Measurements from ENCODE around the gene COL5A3. TPM values are rescaled to one million over a fixed set of nuclear protein-coding genes. Genes with fewer than 3 reads are reported as not detected.

The COL5A3 gene
- polyA plus RNA-seq, 4 donors: 0.73 to 3.1 (median 0.85) TPM

DNA sequence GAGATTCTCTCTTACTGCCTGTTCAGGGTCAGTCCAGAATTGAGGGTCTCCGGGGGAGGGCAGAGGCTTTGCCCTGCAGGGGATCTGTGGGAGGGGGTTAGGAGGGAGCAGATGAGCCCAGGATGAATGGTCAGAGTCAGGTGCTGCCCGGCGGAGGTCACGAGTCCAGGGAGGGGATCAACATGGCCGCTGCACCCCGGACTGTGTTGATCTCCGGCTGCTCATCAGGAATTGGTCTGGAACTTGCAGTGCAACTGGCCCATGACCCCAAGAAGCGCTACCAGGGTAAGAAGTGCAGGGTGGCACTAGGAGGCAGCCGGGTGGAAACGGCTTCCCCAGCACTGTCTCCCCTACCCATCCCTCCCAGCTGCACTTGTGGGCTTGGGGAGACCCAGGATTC is 3.0 kb upstream of the COL5A3 start, which contains the start of gene RDH8:
TSS of gene RDH8 (plus strand) at position 168 of the 400 bp plus-strand sequence. CDS start at position 183, 15 bp downstream.
- DNase-seq (ENCODE audit: low read depth in 4 of 4, low spot score in 3 of 4): no peak

DNA sequence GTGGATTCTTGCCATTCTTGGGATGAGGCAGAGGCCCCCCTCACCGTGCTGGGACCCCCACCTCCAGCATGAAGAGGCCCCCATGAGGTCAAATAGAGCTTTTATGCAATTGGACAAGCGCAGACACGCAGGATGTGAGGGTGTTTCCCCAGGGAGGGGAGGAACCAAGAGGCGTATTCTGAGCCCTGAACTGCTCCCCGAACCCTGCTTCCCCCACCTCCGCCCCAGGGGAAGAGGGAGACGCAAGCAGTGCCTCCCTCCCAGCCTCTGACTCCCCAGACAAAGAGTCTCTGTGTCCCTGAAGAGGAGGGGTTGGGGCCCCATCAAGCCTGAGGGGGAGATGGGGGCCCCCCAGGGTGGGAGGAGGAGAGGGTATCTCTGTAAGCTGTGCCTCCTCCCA is 1.7 kb upstream of the COL5A3 start:
- DNase-seq (ENCODE audit: low read depth in 4 of 4, low spot score in 3 of 4): no peak

DNA sequence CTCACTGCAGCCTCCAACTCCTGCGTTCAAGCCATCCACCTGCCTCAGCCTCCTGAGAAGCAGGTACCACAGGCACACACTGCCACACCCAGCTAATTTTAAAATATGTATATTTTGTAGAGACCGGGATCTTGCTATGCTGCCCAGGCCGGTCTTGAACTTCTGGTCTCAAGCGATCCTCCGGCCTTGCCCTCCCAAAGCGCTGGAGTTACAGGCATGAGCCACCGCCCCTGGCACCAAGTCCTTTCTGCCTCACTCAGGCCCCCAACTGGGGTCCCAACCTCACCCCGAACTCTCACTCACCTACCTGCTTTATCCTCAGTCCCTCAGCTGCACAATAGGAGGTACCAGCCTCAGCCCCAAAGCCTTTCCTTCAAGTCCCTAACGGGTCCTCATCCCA is 635 bp upstream of the COL5A3 start:
- no peak for DNase-seq (ENCODE audit: low read depth in 4 of 4, low spot score in 3 of 4)

GRCh38 chr19:10009714-10010224 is 535 bp downstream of the COL5A3 start:
- no peak for DNase-seq (ENCODE audit: low read depth in 4 of 4, low spot score in 3 of 4)

DNA sequence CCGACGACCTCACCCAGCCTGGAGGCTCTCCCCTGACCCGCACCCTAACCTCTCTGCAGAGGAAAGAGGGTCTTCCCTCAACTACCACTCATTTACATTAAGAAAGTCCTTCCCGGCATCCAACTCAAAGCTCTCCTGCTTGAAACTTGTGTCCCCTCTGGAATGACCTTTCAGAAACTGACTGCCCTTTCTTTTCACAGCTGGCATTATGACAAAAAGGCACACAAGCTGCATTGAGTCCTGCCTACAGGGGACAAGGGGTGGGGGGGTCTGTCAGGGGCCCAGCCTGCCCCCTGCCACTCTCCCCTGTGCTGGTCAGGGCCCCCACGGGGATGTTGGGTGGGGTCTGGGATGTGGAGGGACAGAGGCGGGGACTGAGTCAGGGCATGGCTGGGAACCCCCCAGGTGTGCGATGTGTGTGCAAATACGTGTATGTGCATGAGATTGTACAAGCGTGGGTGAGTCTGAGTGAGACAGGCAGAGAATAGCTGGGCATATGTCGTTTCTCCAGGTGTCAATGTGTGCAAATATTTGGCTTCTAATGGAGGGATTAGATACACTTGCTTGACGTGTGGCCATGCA is 2.0 kb downstream of the COL5A3 start:
- DNase-seq (ENCODE audit: low read depth in 4 of 4, low spot score in 3 of 4): no peak

DNA sequence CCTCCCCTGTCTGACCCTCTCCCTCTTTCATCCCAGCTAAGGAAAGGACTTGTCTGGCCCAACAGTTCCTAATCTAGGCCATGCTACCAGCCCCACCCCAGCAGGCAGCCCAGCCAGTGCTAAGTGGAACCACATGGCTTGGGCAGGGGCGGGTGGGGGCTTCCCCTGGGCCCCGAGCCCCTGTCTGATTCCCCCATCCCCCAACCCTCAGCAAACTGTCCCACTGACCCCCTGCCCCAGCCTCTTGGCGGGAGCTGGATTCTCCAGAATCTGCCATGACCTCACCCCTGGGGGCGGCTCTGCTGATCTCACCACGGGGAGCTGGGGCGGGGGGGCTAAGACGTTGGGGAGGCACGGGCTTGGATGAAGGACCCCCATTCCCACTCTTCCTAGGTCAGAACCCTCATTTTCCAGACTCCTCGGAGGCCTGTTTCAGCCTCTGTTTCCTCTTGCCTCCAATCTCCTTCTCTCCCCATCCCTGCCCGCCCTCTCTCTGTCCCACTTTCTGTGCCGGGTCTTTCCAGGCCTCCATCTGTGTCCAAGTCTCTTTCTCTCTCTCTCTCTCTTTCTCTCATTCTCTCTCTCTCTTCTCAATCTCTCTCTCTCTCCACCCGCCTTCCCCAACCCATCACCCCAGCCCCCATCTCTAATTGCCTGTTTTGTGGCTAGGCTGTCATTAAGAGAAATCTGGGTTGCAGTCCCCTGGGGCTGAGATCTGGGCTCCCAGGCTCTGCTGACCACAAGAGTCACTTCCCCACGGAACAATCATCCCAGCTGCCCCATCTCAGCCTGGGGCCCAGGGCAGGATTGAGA is 2.7 kb downstream of the COL5A3 start:
- no peak for DNase-seq (ENCODE audit: low read depth in 4 of 4, low spot score in 3 of 4)

DNA sequence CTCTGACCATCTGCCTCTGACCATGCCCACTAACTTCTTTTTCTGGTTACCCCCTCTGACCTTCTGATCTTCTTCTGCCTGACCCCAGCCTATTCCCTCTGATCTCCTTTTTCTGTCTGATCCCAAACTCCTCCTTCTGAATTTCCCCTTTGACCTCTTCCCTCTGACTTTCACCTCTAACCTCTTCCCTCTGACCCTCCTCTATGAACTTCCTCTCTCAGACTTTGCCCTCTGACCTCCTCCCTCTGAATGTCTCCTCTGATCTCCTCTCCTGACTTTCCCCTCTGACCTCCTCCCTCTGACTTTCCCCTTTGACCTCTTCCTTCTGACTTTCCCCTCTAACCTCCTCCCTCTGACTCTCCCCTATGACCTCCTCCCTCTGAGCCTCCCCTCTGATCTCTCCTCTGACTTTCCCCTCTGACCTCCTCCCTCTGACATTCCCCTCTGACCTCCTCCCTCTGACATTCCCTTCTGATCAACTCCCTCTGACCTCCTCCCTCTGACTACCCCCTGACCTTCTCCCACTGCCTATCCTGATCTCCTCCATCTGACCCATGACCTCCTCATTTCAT is 3.5 kb downstream of the COL5A3 start:
- no peak for DNase-seq (ENCODE audit: low read depth in 4 of 4, low spot score in 3 of 4)

DNA sequence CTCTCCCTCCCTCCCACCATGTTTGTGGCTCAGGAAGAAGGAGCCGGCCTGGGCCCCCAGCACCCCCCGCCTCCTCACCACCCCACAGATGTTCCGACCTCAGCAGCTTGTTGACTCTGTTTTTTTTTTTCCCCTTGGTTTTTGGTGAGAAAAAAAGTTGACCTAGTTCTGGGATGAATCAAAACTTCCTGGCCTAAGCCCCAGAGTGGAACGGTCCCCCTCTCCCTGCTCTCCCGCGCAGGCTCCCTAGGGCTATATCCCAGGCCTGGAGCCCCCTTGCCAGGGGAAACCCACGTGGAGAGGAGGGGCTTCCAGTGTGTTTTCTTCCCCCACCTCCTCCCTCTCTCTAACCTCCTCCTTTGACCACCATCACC is 4.0 kb downstream of the COL5A3 start:
- DNase-seq (ENCODE audit: low read depth in 4 of 4, low spot score in 3 of 4): no peak

DNA sequence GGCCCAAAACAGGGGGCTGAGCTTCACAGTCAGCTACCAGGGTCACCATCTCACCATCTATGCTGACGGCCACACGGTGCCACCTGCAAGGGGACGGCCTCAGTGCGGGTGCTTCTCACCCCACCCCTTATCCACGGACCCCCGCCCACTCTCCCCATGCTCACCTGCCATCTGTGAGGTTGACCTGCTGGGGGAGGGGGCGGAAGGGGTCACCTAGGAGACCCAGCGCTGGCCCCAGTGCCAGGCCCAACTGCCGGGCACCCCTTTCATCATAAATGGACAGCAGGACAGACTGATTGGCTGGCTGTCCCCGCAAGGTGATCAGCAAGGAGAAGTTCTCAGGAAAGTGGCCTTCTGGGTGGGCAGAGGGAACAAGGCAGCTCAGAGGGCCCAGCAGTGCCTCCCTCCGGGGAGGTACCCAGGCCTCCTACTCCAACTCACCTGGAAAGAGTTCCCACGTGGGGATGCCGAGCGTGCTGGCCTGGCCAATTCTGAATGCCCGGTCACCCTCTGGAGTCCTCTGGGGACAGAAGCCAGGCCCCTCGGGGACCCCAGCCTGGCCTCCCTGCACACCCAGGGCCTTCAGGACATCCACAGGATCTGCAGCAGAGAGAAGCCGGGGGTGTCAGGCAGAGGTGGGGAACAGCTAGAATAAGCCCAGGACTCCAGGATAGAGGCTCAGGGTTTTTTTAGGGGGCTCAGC is 4.5 kb downstream of the COL5A3 start:
- DNase-seq (ENCODE audit: low read depth in 4 of 4, low spot score in 3 of 4): no peak

- DNase-seq (ENCODE audit: low read depth in 4 of 4, low spot score in 3 of 4): no peak
Observed at GRCh38 chr19:10004617-10005016, 5.7 kb downstream of the COL5A3 start.

- no peak for DNase-seq (ENCODE audit: low read depth in 4 of 4, low spot score in 3 of 4)
Observed at GRCh38 chr19:10003271-10003670, 7.0 kb downstream of the COL5A3 start.

DNA sequence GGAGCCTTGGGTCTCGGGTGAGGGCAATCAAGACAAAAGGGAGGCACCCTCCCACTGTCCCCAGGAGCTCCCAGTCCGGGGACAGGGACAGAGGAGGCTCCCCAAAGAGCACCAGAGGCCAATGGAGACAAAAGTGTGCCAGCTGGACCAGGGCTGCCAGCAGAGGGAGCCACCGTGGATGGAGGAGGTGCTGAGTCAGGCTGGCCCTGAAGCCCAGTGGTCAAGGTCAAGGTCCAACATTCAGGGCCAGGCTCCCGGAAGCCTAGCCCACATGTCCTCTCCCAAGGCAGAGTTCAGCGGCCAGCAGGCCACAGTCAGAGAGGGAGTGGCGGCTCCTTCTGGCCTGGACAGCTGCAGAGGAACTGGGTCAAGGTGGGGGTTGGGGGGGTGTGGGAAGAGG is 8.4 kb downstream of the COL5A3 start:
- no peak for DNase-seq (ENCODE audit: low read depth in 4 of 4, low spot score in 3 of 4)

DNA sequence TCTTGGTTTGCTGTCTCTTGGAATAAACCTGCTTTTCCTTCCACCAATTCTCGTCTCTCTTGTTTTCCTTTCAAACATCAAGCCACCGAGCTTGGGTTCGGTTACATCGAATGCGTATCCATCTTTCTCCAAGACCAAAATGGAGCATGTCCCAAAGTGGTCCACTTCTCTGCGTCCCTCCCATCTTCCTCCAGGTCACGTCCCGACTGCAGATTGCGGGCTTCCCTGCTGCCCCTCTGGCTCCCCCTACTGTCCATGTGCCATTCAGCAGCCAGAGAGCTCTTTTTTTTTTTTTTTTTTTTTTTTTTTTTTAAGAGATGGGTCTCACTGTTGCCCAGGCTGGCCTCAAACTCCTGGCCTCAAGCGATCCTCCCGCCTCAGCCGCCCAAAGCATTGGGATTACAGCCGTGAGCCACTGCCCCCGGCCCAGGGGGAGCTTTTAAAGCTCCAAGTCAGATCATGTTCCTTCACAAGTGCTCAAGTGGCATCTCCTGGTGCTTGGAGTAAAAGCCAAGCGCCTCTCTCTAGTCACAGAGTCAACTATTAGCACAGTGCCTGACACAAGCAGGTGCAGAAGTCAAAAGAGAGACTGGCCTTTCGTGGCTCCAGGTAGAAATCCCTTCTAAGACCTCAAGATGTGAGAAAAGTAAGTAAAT is 10.0 kb downstream of the COL5A3 start:
- DNase-seq (ENCODE audit: low read depth in 4 of 4, low spot score in 3 of 4): peak; percentile 39 to 51 (median 46)

- no peak for DNase-seq (ENCODE audit: low read depth in 4 of 4, low spot score in 3 of 4)
Observed at GRCh38 chr19:9996541-9996940, 13.8 kb downstream of the COL5A3 start.

DNA sequence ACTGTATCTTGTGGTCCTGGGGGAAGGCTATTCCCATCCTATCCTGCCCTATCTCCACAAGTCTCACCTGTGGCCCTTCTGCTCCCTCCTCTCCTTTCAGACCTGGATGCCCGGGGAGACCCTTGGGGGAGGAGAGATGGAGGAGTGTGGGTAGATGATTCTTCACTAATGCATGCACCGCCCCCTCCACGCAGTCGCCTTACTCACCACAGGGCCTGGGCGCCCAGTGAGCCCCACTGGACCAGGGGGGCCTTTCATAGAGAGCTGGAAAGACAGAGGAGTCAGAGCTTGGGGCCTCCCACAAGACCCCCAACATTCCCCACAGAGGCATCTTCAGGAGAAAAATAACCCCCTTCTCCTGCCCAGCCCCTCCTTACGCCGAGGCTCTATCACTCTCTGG is 14.3 kb downstream of the COL5A3 start:
- no peak for DNase-seq (ENCODE audit: low read depth in 4 of 4, low spot score in 3 of 4)

GRCh38 chr19:9995084-9995483 is 15.2 kb downstream of the COL5A3 start:
- DNase-seq (ENCODE audit: low read depth in 4 of 4, low spot score in 3 of 4): no peak

- DNase-seq (ENCODE audit: low read depth in 4 of 4, low spot score in 3 of 4): no peak
Observed at GRCh38 chr19:9991425-9992191, 18.7 kb downstream of the COL5A3 start.

DNA sequence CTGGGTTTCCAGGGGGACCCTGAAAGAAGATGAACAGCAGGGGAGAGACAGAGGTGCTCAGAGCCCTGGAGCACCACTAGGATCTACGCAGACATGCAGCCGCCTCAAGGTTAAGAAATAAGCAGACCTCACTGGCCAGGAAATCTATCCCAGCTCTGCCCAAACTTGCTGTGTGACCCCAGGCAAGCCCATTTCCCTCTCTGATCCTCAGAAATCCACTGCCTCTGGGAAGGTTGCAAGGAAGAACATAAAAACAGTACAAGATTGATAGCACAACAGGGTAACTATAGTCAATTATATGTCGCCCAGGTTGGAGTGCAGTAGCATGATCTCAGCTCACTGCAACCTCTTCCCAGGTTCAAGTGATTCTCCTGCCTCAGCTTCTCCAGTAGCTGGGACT is 20.8 kb downstream of the COL5A3 start:
- DNase-seq (ENCODE audit: low read depth in 4 of 4, low spot score in 3 of 4): no peak

DNA sequence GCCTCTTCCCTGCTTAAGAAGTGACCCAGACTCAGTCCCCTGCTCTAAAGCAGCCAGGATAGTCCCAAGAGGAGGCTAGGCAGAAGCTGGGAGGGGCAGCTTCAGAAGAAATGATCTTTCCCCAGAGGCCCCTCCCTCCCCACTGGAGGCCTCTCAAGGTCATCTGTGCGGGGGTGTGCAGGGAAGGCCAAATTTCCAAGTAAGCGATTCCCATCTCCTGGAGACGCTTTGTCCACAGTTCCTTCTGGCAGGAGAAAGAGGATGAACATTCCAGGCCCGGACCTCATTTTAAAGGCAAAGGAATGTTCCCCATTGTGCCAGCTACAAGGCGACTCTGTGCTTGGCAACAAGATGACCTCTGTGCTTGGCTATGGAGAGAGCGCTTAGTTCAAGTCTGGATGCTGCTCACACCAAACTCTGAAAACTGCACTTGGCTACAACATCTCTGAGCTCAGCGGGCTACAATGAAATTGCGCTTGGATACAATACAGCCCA is 23.5 kb downstream of the COL5A3 start:
- no peak for DNase-seq (ENCODE audit: low read depth in 4 of 4, low spot score in 3 of 4)
